HepG2 (cell line): ENCODE data around the gene VWA1. TPM values are rescaled to one million over a fixed set of nuclear protein-coding genes. Genes with fewer than 3 reads are reported as not detected.

ENCODE experiments used
- ARNT2 ChIP-seq: sonication (generic); formaldehyde crosslinking; IDR thresholded peaks from 2 replicates; pipeline ENCODE4 v1.8.0; 2022; ENCODE audit warnings: mild to moderate bottlenecking, low read depth, missing genetic modification reagents, moderate library complexity
- ATF7 ChIP-seq, 2 experiments: fragments of 450-650 bp in 1 of 2; sonication (generic) in 1 of 2; formaldehyde crosslinking in 1 of 2; IDR thresholded peaks; 2 replicates each; pipeline versions ENCODE4 v1.4.0 to v1.6.1; 2016 to 2020; ENCODE audit warnings: antibody characterized with exemption in 1 of 2, mild to moderate bottlenecking in 1 of 2, missing genetic modification reagents in 1 of 2
- FOSL1 ChIP-seq: sonication (generic); formaldehyde crosslinking; IDR thresholded peaks from 2 replicates; pipeline ENCODE4 v1.9.0; 2021; ENCODE audit warnings: missing genetic modification reagents, borderline replicate concordance
- MTA3 ChIP-seq: sonication (generic); formaldehyde crosslinking; IDR thresholded peaks from 2 replicates; pipeline ENCODE4 v1.4.0; 2020; ENCODE audit warnings: missing genetic modification reagents
- PHF21A ChIP-seq: sonication (generic); formaldehyde crosslinking; IDR thresholded peaks from 2 replicates; pipeline ENCODE4 v1.5.0; 2020; ENCODE audit warnings: mild to moderate bottlenecking, missing genetic modification reagents
- REL ChIP-seq: sonication (generic); formaldehyde crosslinking; conservative IDR thresholded peaks from 2 replicates; pipeline ENCODE4 v1.8.0; 2022; ENCODE audit warnings: mild to moderate bottlenecking, missing genetic modification reagents, moderate library complexity
- SETDB1 ChIP-seq: sonication (generic); formaldehyde crosslinking; IDR thresholded peaks from 2 replicates; pipeline ENCODE4 v1.5.1; 2020; ENCODE audit warnings: missing genetic modification reagents, mild to moderate bottlenecking, borderline replicate concordance
- SMAD1 ChIP-seq: sonication (generic); formaldehyde crosslinking; IDR thresholded peaks from 2 replicates; pipeline ENCODE4 v1.4.0; 2020; ENCODE audit warnings: missing genetic modification reagents, low read depth, mild to moderate bottlenecking, borderline replicate concordance
- TBX3 ChIP-seq: fragments of 450-650 bp; IDR thresholded peaks from 2 replicates; pipeline ENCODE4 v1.6.1; 2017; ENCODE audit warnings: antibody characterized with exemption, mild to moderate bottlenecking, inconsistent platforms, borderline replicate concordance
- ZNF10 ChIP-seq: sonication (generic); formaldehyde crosslinking; IDR thresholded peaks from 2 replicates; pipeline ENCODE4 v1.4.0; 2020; ENCODE audit warnings: mild to moderate bottlenecking, low read depth, missing genetic modification reagents, borderline replicate concordance
- ZNF251 ChIP-seq: sonication (generic); formaldehyde crosslinking; IDR thresholded peaks from 2 replicates; pipeline ENCODE4 v1.9.0; 2021; ENCODE audit warnings: mild to moderate bottlenecking, missing genetic modification reagents
- ZNF547 ChIP-seq: sonication (generic); formaldehyde crosslinking; IDR thresholded peaks from 2 replicates; pipeline ENCODE4 v1.5.1; 2020; ENCODE audit warnings: mild to moderate bottlenecking, missing genetic modification reagents
- ZNF569 ChIP-seq: sonication (generic); formaldehyde crosslinking; IDR thresholded peaks from 2 replicates; pipeline ENCODE4 v1.5.0; 2020; ENCODE audit warnings: mild to moderate bottlenecking, missing genetic modification reagents, moderate library complexity, borderline replicate concordance
- ZNF878 ChIP-seq: sonication (generic); formaldehyde crosslinking; IDR thresholded peaks from 2 replicates; pipeline ENCODE4 v1.8.1; 2023; ENCODE audit warnings: mild to moderate bottlenecking, missing genetic modification reagents, moderate library complexity
- polyA plus RNA-seq, 8 experiments: library from polyadenylated mRNA; depleted of rRNA in 3 of 8; stranded (reverse) in 7 of 8; unstranded in 1 of 8; fragments of >200 nt; fragmentation: Illumina TruSeq in 4 of 8; extraction: Trizol in 4 of 8; gene quantifications; 2 replicates each; pipeline versions ENCODE4 v1.2.1 to v1.2.3, GENCODE V29; 2011 to 2016; ENCODE audit warnings: low read depth in 4 of 8, missing spikeins in 1 of 8, mixed read lengths in 1 of 8; ENCODE audit not compliant: insufficient read depth in 1 of 8
- total RNA-seq, 5 experiments: library from RNA; depleted of rRNA; stranded (reverse); fragments of >200 nt; fragmentation: Illumina TruSeq; extraction: Trizol; gene quantifications; 2 replicates each; pipeline ENCODE4 v1.2.3, GENCODE V29; 2016; ENCODE audit warnings: low read depth in 1 of 5
- TF ChIP-seq, protein P1 (sequence below): sonication (generic); formaldehyde crosslinking; IDR thresholded peaks from one replicate; pipeline ENCODE4 v1.5.1; 2020; ENCODE audit warnings: mild to moderate bottlenecking, missing genetic modification reagents; ENCODE audit errors: not compliant biosample characterization
- TF ChIP-seq, protein P2 (sequence below): sonication (generic); formaldehyde crosslinking; IDR thresholded peaks from 2 replicates; pipeline ENCODE4 v1.8.1; 2023; ENCODE audit warnings: mild to moderate bottlenecking, missing genetic modification reagents
- TF ChIP-seq, protein P3 (sequence below): sonication (generic); formaldehyde crosslinking; IDR thresholded peaks from 2 replicates; pipeline ENCODE4 v1.5.0; 2020; ENCODE audit warnings: missing genetic modification reagents, mild to moderate bottlenecking, borderline replicate concordance
- TF ChIP-seq, protein P4 (sequence below): sonication (generic); formaldehyde crosslinking; IDR thresholded peaks from 2 replicates; pipeline ENCODE4 v1.5.0; 2020; ENCODE audit warnings: missing genetic modification reagents

VWA1 gene
- total and polyA plus RNA-seq, 2 of the 13 experiments (the other 11 are each of a cell fraction or from before 2014, with no cell fraction given): 40.9 to 57.5 TPM

DNA sequence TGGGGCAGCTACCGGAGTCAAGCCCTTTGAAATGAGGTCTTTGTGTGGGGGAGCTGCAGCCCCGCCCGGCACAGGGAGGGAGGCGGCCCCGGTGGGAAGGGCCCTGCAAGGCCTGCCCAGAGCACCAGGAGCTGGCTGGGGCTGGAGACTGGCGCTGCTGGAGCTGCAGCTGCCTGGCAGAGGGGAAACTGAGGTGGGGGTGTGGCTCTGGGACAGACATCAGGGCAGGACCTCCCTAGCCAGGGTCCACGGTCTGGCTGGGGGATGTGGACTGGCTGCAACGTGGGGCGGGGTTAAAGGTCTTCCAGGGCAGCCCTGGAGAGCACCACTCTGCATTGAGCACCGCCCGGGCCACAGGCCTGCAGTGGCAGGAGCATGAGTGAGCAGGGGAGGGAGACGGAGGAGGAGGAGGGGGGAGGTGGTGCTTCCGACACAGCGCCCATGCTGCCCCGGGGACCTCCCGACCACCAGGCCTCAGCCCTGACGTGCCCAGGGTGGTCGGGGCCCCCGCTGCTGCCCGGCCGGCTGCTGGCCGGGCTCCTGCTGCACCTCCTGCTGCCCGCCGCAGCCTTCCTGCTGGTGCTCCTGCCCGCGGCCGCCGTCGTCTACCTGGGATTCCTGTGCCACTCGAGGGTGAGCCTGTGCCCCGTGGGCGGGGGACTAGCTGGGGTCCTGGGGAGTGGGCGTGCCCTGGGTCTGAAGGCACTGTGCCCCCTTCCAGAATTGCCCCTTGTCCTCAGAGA is 9.6 kb upstream of the VWA1 start (continued):
- TF ChIP-seq ZNF547 (CRISPR knock-in tag) (no peak), ZNF878 (CRISPR knock-in tag) (no peak), PHF21A (peak; percentile 55; the same call in 1 of the 2 replicates), TBX3 (no peak), SETDB1 (no peak), ZNF251 (CRISPR knock-in tag) (no peak), MTA3 (no peak), ARNT2 (CRISPR knock-in tag) (0 out of 2 replicates have a peak, but pooled peaks have one; percentile 24), SMAD1 (CRISPR knock-in tag) (no peak), ZNF569 (CRISPR knock-in tag) (no peak), ZNF10 (CRISPR knock-in tag) (no peak), REL (no peak), ATF7 (IDR thresholded peaks at IDR 0.05) (no peak), ATF7 (CRISPR knock-in tag; IDR thresholded peaks at IDR 0.05) (no peak), FOSL1 (CRISPR knock-in tag) (no peak)
- TF ChIP-seq, protein P1, sequence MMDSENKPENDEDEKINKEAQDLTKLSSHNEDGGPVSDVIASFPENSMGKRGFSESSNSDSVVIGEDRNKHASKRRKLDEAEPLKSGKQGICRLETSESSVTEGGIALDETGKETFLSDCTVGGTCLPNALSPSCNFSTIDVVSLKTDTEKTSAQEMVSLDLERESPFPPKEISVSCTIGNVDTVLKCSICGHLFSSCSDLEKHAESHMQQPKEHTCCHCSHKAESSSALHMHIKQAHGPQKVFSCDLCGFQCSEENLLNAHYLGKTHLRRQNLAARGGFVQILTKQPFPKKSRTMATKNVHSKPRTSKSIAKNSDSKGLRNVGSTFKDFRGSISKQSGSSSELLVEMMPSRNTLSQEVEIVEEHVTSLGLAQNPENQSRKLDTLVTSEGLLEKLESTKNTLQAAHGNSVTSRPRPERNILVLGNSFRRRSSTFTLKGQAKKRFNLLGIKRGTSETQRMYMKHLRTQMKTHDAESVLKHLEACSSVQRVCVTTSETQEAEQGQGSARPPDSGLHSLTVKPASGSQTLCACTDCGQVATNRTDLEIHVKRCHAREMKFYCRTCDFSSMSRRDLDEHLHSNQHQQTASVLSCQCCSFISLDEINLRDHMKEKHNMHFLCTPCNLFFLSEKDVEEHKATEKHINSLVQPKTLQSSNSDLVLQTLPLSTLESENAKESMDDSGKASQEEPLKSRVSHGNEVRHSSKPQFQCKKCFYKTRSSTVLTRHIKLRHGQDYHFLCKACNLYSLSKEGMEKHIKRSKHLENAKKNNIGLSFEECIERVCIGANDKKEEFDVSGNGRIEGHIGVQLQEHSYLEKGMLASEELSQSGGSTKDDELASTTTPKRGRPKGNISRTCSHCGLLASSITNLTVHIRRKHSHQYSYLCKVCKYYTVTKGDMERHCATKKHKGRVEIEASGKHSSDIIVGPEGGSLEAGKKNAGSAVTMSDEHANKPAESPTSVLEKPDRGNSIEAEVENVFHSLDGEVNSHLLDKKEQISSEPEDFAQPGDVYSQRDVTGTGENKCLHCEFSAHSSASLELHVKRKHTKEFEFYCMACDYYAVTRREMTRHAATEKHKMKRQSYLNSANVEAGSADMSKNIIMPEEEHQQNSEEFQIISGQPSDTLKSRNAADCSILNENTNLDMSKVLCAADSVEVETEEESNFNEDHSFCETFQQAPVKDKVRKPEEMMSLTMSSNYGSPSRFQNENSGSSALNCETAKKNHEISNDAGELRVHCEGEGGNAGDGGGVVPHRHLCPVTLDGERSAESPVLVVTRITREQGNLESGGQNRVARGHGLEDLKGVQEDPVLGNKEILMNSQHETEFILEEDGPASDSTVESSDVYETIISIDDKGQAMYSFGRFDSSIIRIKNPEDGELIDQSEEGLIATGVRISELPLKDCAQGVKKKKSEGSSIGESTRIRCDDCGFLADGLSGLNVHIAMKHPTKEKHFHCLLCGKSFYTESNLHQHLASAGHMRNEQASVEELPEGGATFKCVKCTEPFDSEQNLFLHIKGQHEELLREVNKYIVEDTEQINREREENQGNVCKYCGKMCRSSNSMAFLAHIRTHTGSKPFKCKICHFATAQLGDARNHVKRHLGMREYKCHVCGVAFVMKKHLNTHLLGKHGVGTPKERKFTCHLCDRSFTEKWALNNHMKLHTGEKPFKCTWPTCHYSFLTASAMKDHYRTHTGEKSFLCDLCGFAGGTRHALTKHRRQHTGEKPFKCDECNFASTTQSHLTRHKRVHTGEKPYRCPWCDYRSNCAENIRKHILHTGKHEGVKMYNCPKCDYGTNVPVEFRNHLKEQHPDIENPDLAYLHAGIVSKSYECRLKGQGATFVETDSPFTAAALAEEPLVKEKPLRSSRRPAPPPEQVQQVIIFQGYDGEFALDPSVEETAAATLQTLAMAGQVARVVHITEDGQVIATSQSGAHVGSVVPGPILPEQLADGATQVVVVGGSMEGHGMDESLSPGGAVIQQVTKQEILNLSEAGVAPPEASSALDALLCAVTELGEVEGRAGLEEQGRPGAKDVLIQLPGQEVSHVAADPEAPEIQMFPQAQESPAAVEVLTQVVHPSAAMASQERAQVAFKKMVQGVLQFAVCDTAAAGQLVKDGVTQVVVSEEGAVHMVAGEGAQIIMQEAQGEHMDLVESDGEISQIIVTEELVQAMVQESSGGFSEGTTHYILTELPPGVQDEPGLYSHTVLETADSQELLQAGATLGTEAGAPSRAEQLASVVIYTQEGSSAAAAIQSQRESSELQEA (CRISPR knock-in tag): no peak
- TF ChIP-seq, protein P2, sequence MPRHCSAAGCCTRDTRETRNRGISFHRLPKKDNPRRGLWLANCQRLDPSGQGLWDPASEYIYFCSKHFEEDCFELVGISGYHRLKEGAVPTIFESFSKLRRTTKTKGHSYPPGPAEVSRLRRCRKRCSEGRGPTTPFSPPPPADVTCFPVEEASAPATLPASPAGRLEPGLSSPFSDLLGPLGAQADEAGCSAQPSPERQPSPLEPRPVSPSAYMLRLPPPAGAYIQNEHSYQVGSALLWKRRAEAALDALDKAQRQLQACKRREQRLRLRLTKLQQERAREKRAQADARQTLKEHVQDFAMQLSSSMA (CRISPR knock-in tag): no peak
- TF ChIP-seq, protein P3, sequence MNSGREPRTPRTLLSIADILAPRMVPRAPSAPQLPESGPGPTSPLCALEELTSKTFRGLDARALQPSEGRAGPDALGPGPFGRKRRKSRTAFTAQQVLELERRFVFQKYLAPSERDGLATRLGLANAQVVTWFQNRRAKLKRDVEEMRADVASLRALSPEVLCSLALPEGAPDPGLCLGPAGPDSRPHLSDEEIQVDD (CRISPR knock-in tag): no peak
- TF ChIP-seq, protein P4, sequence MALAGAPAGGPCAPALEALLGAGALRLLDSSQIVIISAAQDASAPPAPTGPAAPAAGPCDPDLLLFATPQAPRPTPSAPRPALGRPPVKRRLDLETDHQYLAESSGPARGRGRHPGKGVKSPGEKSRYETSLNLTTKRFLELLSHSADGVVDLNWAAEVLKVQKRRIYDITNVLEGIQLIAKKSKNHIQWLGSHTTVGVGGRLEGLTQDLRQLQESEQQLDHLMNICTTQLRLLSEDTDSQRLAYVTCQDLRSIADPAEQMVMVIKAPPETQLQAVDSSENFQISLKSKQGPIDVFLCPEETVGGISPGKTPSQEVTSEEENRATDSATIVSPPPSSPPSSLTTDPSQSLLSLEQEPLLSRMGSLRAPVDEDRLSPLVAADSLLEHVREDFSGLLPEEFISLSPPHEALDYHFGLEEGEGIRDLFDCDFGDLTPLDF (CRISPR knock-in tag): no peak
